ENCODE data around the gene DCX.

DCX gene

DNA sequence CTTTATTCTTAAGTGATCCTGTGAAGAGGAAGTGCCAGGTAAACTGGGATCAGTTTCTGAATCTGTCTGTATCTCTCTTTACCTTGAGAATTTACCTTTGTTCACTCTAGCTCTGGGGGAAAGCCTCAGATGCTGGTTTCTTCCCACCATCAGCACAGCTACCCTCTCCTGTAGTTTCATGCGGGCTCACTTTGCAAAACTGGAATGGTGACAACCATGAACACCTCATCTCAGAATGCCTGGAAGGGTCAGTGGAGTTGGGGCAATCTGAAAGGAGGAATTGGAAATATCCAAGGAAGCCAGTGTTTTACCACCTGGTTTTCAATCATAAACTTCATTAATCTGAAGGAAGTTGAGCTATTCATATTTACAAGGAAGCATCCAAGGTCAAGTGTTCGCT is 30.8 kb upstream of the DCX start:
- Histone ChIP-seq H3K27me3 (replicated peaks; ENCODE audit: control insufficient read depth, insufficient read depth, low read length) (no peaks in the 10 kb centered on the region), H3K36me3 (ENCODE audit: control insufficient read depth, insufficient read depth, low read length) (no peaks in the 10 kb centered on the region), H3K4me3 (replicated peaks; ENCODE audit: low read depth, low read length) (no peak overlapping the region)
- TF ChIP-seq, protein P1, sequence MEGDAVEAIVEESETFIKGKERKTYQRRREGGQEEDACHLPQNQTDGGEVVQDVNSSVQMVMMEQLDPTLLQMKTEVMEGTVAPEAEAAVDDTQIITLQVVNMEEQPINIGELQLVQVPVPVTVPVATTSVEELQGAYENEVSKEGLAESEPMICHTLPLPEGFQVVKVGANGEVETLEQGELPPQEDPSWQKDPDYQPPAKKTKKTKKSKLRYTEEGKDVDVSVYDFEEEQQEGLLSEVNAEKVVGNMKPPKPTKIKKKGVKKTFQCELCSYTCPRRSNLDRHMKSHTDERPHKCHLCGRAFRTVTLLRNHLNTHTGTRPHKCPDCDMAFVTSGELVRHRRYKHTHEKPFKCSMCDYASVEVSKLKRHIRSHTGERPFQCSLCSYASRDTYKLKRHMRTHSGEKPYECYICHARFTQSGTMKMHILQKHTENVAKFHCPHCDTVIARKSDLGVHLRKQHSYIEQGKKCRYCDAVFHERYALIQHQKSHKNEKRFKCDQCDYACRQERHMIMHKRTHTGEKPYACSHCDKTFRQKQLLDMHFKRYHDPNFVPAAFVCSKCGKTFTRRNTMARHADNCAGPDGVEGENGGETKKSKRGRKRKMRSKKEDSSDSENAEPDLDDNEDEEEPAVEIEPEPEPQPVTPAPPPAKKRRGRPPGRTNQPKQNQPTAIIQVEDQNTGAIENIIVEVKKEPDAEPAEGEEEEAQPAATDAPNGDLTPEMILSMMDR (IDR thresholded peaks at IDR 0.05; ENCODE audit: insufficient read depth, low read length, poor library complexity, severe bottlenecking) = no peak
- DNase-seq (ENCODE audit: extremely low read depth, insufficient read length) = no peak

DNA sequence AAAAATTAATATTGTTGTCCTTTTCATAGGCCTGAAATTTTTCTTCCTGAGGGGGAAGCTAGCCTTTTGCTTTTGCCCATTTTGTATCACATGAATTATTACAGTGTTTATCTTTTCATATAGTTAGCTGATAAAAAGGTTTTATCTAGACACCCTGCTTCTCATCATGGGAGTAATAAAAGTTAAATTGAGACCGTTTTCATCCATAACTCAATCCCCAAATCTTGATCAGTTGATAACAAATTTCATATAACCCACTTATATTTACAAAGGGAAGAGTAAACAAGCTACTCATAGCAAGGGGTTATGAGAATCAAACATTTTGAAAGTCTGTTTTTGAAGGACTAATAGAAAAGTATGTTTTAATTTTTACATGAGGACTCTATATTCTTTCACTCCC is 23.5 kb upstream of the DCX start:
- no peaks in the 10 kb centered on the region for H3K27me3 ChIP-seq (replicated peaks; ENCODE audit: control insufficient read depth, insufficient read depth, low read length)
- TF ChIP-seq, protein P1 (IDR thresholded peaks at IDR 0.05; ENCODE audit: insufficient read depth, low read length, poor library complexity, severe bottlenecking) = no peak
- no peak overlapping the region for H3K4me3 ChIP-seq (replicated peaks; ENCODE audit: low read depth, low read length)

DNA sequence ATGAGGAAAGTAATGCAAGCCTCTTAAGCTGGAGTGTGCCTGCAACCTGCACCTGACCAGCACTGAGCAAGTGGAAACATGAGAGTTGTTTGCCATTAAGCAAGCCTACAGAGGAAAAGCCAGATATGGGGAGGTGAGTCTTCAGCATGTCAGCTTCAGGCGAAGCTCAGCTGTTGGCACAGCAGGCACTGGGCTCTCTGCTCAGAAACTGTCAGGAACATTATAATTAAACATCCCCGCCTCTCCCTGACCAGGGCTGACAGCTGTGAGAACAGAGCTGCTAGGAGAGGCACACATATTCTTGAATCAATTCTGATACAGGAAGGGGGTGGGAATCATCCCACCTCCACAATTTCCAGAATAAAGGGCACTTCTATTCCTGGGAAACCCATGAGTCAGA is 19.0 kb upstream of the DCX start:
- Histone ChIP-seq H3K36me3 (ENCODE audit: control insufficient read depth, insufficient read depth, low read length) (no peaks in the 10 kb centered on the region), H3K4me3 (replicated peaks; ENCODE audit: low read depth, low read length) (no peak overlapping the region), H3K27me3 (replicated peaks; ENCODE audit: control insufficient read depth, insufficient read depth, low read length) (no peaks in the 10 kb centered on the region)
- TF ChIP-seq, protein P1 (IDR thresholded peaks at IDR 0.05; ENCODE audit: insufficient read depth, low read length, poor library complexity, severe bottlenecking) = no peak
- no peak for DNase-seq (ENCODE audit: extremely low read depth, insufficient read length)

More for the DNA sequence above, 23.5 kb upstream of the DCX start:
- H3K36me3 ChIP-seq (ENCODE audit: control insufficient read depth, insufficient read depth, low read length) = no peaks in the 10 kb centered on the region
- no peak for DNase-seq (ENCODE audit: extremely low read depth, insufficient read length)

DNA sequence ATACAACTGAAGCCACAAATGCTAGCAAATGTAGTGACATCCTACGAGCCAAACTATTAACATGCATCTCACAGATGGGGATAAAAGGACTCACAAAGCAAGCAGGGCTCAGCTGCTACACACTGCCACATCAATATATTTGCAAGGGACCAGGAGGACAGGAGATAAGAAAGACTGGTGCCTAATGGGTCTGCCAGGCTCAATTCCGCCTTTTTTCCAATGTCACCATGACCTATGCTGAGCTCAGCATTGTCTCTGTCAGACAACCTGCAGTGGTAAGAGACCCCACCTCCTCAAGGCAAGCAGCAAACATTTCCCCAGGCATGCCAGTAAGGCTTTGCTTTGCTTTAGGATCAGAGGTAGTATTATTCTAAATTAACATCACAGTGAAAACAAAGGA is 435 bp downstream of the DCX start:
- Histone ChIP-seq H3K27me3 (replicated peaks; ENCODE audit: control insufficient read depth, insufficient read depth, low read length) (no peaks in the 10 kb centered on the region), H3K36me3 (ENCODE audit: control insufficient read depth, insufficient read depth, low read length) (no peaks in the 10 kb centered on the region), H3K4me3 (replicated peaks; ENCODE audit: low read depth, low read length) (no peak overlapping the region)
- TF ChIP-seq, protein P1 (IDR thresholded peaks at IDR 0.05; ENCODE audit: insufficient read depth, low read length, poor library complexity, severe bottlenecking) = no peak
- no peak for DNase-seq (ENCODE audit: extremely low read depth, insufficient read length)

DNA sequence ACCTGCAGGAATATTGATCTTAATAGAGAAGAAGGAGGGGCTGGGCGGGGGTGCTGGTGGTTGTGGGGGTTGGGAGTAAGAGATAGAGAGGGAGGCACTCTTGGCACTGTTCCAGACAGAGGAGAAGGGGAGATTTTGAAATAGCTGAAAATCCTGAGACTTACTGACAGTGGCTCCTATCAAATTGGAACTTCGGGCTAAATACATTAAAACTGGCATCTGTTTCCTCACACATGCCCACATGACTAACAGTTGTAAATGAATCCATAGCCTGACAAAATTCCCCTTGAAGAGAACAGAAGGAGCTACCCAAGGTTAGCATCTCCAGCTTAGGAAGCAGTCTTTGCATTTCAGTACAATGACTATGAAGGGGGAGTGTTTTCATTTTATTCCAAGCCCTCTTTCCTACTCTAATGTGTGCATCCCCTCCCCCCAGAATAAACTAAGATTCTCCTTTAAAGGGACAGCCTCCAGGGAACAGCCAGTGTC is 1.4 kb downstream of the DCX start:
- no peaks in the 10 kb centered on the region for H3K36me3 ChIP-seq (ENCODE audit: control insufficient read depth, insufficient read depth, low read length)
- no peaks in the 10 kb centered on the region for H3K27me3 ChIP-seq (replicated peaks; ENCODE audit: control insufficient read depth, insufficient read depth, low read length)
- TF ChIP-seq, protein P1 (IDR thresholded peaks at IDR 0.05; ENCODE audit: insufficient read depth, low read length, poor library complexity, severe bottlenecking) = no peak
- no peak for DNase-seq (ENCODE audit: extremely low read depth, insufficient read length)
- H3K4me3 ChIP-seq (replicated peaks; ENCODE audit: low read depth, low read length) = no peak overlapping the region

DNA sequence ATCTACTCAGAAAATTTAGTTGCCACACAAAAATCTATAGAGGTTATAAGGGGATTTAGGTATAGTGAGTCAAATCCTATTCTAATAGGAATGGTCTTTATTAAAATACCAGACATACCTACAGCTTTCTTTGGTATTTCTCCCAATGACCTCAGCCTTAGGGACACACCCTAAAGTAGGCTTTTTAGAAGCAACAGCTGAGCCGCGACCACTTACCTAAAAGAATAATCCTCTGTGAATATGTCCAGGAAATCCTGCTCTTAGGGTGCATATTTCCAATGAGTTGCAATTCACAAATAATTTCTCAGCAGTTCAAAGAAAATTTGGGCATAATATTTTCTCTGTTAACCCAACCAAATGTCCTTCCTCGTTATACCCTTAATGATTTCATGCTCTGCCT is 2.7 kb downstream of the DCX start:
- Histone ChIP-seq H3K27me3 (replicated peaks; ENCODE audit: control insufficient read depth, insufficient read depth, low read length) (no peaks in the 10 kb centered on the region), H3K4me3 (replicated peaks; ENCODE audit: low read depth, low read length) (no peak overlapping the region), H3K36me3 (ENCODE audit: control insufficient read depth, insufficient read depth, low read length) (no peaks in the 10 kb centered on the region)
- TF ChIP-seq, protein P1 (IDR thresholded peaks at IDR 0.05; ENCODE audit: insufficient read depth, low read length, poor library complexity, severe bottlenecking) = no peak
- DNase-seq (ENCODE audit: extremely low read depth, insufficient read length) = no peak

Data from GM06990 (cell line).